CD4-positive, alpha-beta memory T cell (primary cell): ENCODE results near the gene SLC5A5. TPM values are rescaled to one million over a fixed set of nuclear protein-coding genes. Genes with fewer than 3 reads are reported as not detected.

Experiments used
- CTCF ChIA-PET: fragments of 350-600 bp; sonication (Branson Sonifier 250); formaldehyde crosslinking; loops from one replicate; lab custom pipeline; 2021; ENCODE audit warnings: inconsistent platforms; ENCODE audit not compliant: partially characterized antibody; lab: Charles Lee
- POLR2A ChIA-PET: fragments of 350-600 bp; sonication (Branson Sonifier 250); formaldehyde crosslinking; loops from one replicate; lab custom pipeline; 2021; ENCODE audit not compliant: partially characterized antibody; lab: Charles Lee
- DNase-seq, 5 donors: peaks; one replicate each; pipeline versions ENCODE4 v3.0.0 to v3.0.0-alpha.2; 2020 to 2022; ENCODE audit warnings: mixed read lengths in 1 of 5
- H3K27ac ChIP-seq: one replicate; pipeline ENCODE4 v1.7.0; 2013; ENCODE audit warnings: low read depth, low read length
- H3K27me3 ChIP-seq: 2 replicates; pipeline ENCODE4 v1.7.0; 2013; ENCODE audit warnings: mild to moderate bottlenecking, low read length, moderate library complexity; ENCODE audit not compliant: insufficient read depth
- H3K36me3 ChIP-seq: 2 replicates; pipeline ENCODE4 v1.7.0; 2013; ENCODE audit warnings: mild to moderate bottlenecking, low read length, moderate library complexity; ENCODE audit not compliant: insufficient read depth
- H3K4me1 ChIP-seq: 2 replicates; pipeline ENCODE4 v1.7.0; 2013; ENCODE audit warnings: mild to moderate bottlenecking, low read length, moderate library complexity; ENCODE audit not compliant: insufficient read depth
- H3K4me3 ChIP-seq, 2 donors: one replicate each; pipeline ENCODE4 v1.7.0; 2013; ENCODE audit warnings: low read length in 2 of 2, mild to moderate bottlenecking in 1 of 2
- H3K9me3 ChIP-seq, 2 donors: one replicate each; pipeline ENCODE4 v1.7.0; 2013; ENCODE audit warnings: low read length in 2 of 2, control low read depth in 1 of 2; ENCODE audit not compliant: control insufficient read depth in 1 of 2
- H3K27ac Mint-ChIP-seq, 7 donors: one replicate each; pipeline ENCODE4 v1.8.0; 2020 to 2021; ENCODE audit warnings: mixed read lengths in 7 of 7, mild to moderate bottlenecking in 6 of 7, inconsistent platforms in 3 of 7, moderate library complexity in 3 of 7
- H3K27me3 Mint-ChIP-seq, 2 donors: one replicate each; pipeline ENCODE4 v1.8.0; 2020 to 2021; ENCODE audit warnings: mixed read lengths in 2 of 2
- H3K36me3 Mint-ChIP-seq, 2 donors: one replicate each; pipeline ENCODE4 v1.8.0; 2020 to 2021; ENCODE audit warnings: mixed read lengths in 2 of 2, inconsistent platforms in 1 of 2, mild to moderate bottlenecking in 1 of 2
- H3K4me1 Mint-ChIP-seq, 4 donors: one replicate each; pipeline ENCODE4 v1.8.0; 2020 to 2021; ENCODE audit warnings: mixed read lengths in 4 of 4, mild to moderate bottlenecking in 1 of 4
- H3K4me3 Mint-ChIP-seq, 8 donors: one replicate each; pipeline ENCODE4 v1.8.0; 2020 to 2021; ENCODE audit warnings: mixed read lengths in 8 of 8, mild to moderate bottlenecking in 7 of 8, moderate library complexity in 6 of 8, inconsistent platforms in 3 of 8
- H3K9me3 Mint-ChIP-seq, 8 donors: one replicate each; pipeline ENCODE4 v1.8.0; 2020 to 2021; ENCODE audit warnings: mixed read lengths in 8 of 8, mild to moderate bottlenecking in 5 of 8, inconsistent platforms in 3 of 8, moderate library complexity in 1 of 8
- intact Hi-C: fragments of 100-400 bp; cut with micrococcal nuclease; formaldehyde crosslinking; loops from one replicate; pipeline ENCODE4 v1.15.1; 2023
- polyA plus RNA-seq, 2 donors: library from polyadenylated mRNA; unstranded; fragments of 300-500 nt; fragmentation: Illumina TruSeq; gene quantifications; one replicate each; pipeline ENCODE4 v1.2.3, GENCODE V29; 2021
- total RNA-seq, 2 experiments: library from RNA; stranded (reverse); gene quantifications; one replicate each; pipeline ENCODE4 v1.2.3, GENCODE V29; 2021

Gene SLC5A5
- total and polyA plus RNA-seq, 4 experiments from 2014 or later = 0.92 to 2.9 (median 1.9) TPM

DNA sequence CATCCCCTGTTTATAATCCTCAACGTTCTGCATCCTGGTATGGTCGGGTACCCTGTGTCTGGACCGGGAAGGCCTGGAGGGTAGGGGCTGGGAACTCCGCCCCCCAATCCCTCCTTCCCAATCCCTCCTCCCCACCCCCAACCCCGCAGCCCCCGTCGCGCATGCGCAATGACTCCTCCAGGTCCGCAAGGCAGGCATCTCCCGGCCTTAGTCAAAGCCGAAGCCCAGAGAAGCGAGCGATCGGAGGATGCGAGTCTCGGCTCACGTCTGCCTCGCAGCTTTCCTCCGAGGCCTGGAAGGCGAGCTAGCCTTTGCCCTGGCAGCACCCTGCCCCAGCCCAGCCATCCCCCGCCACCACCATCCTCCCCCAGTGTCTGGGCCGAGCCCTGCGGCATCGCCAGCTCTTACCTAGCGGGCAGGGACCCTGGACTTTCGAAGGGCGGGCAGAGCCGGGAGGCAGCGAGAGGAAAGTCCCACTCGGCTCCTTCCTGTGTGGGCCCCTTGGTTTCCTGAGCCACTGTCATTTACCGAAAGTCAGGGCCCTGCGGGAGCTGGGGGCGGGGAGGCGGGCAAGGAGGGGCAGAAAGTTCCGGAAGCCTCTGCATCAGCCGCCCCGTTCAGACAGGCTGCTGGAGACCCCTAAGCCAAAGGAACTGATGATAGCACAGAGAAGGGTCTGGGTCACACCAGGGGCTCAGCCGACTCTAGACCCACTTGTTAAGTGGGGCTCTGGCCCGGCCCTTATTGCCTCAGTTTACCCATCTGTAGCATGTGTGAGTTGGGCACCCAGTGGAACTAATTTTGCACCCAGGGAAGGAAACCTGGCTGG, 24.0 kb upstream of the SLC5A5 start, which contains the start of gene JAK3:
Gene JAK3 (minus strand): TSS at position 445 of the 829 bp plus-strand sequence. CDS start 3,565 bp downstream, outside the sequence.
- H3K27ac Mint-ChIP-seq = peak within 1 kb of the TSS; percentile 95 to 98 (median 97)
- no peaks in the 10 kb centered on the region for H3K27me3 Mint-ChIP-seq
- peak; percentile 80 to 91 (median 84) for DNase-seq
- H3K36me3 ChIP-seq = peaks cover 16% of the 10 kb centered on the region
- H3K4me1 Mint-ChIP-seq = peaks cover 39 to 80% (median 59%) of the 10 kb centered on the region in 4 donors
- H3K4me3 Mint-ChIP-seq = peak within 1 kb of the TSS; percentile 91 to 98 (median 94)
- ChIA-PET CTCF (interaction anchor here (0.6 to 4.9 kb wide), 11 partner anchors 8 to 91 kb away, joined by 3 to 49 read pairs (median 4); partner anchors contain the start of genes CCDC124 and RPL18A), POLR2A (interaction anchor here (0.6 to 7.1 kb wide), 18 partner anchors 9 to 434 kb away, joined by 3 to 60 read pairs (median 4); partner anchors contain the start of genes CCDC124, FCHO1, JUND and MAP1S)
- peak within 1 kb of the TSS; percentile 52 to 76 for H3K4me3 ChIP-seq
- peaks cover 76% of the 10 kb centered on the region for H3K4me1 ChIP-seq
- no peaks in the 10 kb centered on the region for H3K27me3 ChIP-seq
- intact Hi-C loops = loop anchor here (1.0 kb wide), 1 partner anchor 44 kb away; no protein-coding TSS in a partner anchor
- peak within 1 kb of the TSS; percentile 91 for H3K27ac ChIP-seq
- H3K9me3 Mint-ChIP-seq = no peaks in the 10 kb centered on the region
- H3K9me3 ChIP-seq = no peaks in the 10 kb centered on the region
- peaks cover 9 to 19% of the 10 kb centered on the region in 2 donors for H3K36me3 Mint-ChIP-seq

DNA sequence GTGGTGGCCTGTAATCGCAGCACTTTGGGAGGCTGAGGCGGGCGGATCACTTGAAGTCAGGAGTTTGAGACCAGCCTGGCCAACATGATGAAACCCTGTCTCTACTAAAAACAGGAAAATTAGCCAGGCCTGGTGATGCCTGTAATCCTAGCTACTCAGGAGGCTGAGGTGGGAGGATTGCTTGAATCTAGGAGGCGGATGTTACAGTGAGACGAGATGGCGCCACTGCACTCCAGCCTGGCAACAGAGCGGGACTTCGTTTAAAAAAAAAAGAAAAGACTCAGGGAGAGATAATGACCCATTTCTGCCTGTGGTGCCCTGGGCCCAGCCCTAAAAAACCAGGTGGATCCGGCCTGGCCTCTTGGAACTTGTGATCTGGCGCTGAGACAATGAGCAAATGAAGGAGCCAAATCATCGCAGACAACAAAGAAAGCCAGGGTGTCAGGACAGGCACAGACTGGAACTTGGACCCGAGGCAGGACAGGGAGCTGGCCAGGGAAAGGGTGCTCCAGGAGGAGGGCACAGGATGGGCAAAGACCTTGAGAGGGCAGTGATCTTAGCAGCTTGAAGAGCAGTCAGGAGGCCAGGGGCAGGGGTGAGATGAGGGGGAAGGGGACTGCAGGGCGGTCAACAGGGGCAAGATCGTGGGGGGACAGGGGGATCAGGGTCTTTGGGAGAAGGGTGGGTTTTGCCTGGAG, 23.0 kb upstream of the SLC5A5 start:
- ChIA-PET POLR2A (interaction anchor here (0.6 to 7.1 kb wide), 10 partner anchors 12 to 141 kb away, joined by 3 to 60 read pairs (median 8); partner anchors contain the start of genes CCDC124, FCHO1, MAP1S and RPL18A), CTCF (interaction anchor here (0.6 to 4.9 kb wide), 8 partner anchors 11 to 274 kb away, joined by 3 to 49 read pairs (median 3); partner anchors contain the start of gene RPL18A)
- Mint-ChIP-seq H3K4me3 (peak overlapping the region; percentile 91 to 98 (median 94)), H3K36me3 (peaks cover 4 to 14% of the 10 kb centered on the region in 2 donors), H3K4me1 (peaks cover 33 to 74% (median 54%) of the 10 kb centered on the region in 4 donors), H3K9me3 (no peaks in the 10 kb centered on the region), H3K27ac (peak overlapping the region; percentile 95 to 98 (median 97)), H3K27me3 (no peaks in the 10 kb centered on the region)
- DNase-seq = no peak
- H3K4me3 ChIP-seq = no peak overlapping the region
- intact Hi-C loops = loop anchor here (1.0 kb wide), 1 partner anchor 45 kb away; no protein-coding TSS in a partner anchor
- peaks cover 66% of the 10 kb centered on the region for H3K4me1 ChIP-seq
- no peaks in the 10 kb centered on the region for H3K9me3 ChIP-seq
- peaks cover 6% of the 10 kb centered on the region for H3K36me3 ChIP-seq
- peak overlapping the region; percentile 91 for H3K27ac ChIP-seq
- no peaks in the 10 kb centered on the region for H3K27me3 ChIP-seq

DNA sequence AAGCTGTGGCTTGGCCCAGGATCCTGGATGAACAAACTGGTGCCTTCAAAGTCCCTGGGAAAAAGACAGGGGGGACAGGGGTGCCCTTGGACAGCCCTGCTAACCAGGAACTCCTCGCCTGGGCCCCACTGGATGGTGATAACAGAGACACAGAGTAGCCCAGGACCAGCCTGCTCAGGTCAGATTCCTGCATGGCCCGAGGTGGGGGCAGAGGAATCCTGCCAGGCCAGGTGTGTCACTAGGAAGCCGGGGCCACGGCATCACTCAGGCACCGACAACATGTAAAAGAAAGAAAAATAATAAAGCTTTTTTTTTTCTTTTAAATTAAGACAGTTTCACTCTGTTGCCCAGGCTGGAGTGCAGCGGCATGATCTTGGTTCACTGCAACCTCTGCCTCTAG, 17.7 kb upstream of the SLC5A5 start:
- no peaks in the 10 kb centered on the region for H3K27me3 Mint-ChIP-seq
- intact Hi-C loops = loop anchor here (2.0 to 10.0 kb wide), 2 partner anchors 79 to 389 kb away; partner anchors contain the start of gene NXNL1
- no peak overlapping the region for H3K27ac Mint-ChIP-seq
- peaks cover 0 to 2% (median 0%) of the 10 kb centered on the region in 8 donors for H3K9me3 Mint-ChIP-seq
- Histone ChIP-seq H3K9me3 (no peaks in the 10 kb centered on the region), H3K4me3 (no peak overlapping the region), H3K4me1 (peaks cover 37% of the 10 kb centered on the region), H3K36me3 (no peaks in the 10 kb centered on the region), H3K27me3 (no peaks in the 10 kb centered on the region), H3K27ac (no peak overlapping the region)
- ChIA-PET POLR2A (interaction anchor here (1.0 to 8.1 kb wide), 4 partner anchors 10 to 79 kb away, joined by 4 to 340 read pairs (median 7); partner anchors contain the start of gene CCDC124), CTCF (interaction anchor here (0.8 to 11.3 kb wide), 15 partner anchors 8 to 248 kb away, joined by 3 to 306 read pairs (median 7); partner anchors contain the start of genes CCDC124 and JAK3)
- DNase-seq = no peak
- H3K4me1 Mint-ChIP-seq = peaks cover 20 to 35% (median 29%) of the 10 kb centered on the region in 4 donors
- no peak overlapping the region for H3K4me3 Mint-ChIP-seq
- H3K36me3 Mint-ChIP-seq = no peaks in the 10 kb centered on the region

DNA sequence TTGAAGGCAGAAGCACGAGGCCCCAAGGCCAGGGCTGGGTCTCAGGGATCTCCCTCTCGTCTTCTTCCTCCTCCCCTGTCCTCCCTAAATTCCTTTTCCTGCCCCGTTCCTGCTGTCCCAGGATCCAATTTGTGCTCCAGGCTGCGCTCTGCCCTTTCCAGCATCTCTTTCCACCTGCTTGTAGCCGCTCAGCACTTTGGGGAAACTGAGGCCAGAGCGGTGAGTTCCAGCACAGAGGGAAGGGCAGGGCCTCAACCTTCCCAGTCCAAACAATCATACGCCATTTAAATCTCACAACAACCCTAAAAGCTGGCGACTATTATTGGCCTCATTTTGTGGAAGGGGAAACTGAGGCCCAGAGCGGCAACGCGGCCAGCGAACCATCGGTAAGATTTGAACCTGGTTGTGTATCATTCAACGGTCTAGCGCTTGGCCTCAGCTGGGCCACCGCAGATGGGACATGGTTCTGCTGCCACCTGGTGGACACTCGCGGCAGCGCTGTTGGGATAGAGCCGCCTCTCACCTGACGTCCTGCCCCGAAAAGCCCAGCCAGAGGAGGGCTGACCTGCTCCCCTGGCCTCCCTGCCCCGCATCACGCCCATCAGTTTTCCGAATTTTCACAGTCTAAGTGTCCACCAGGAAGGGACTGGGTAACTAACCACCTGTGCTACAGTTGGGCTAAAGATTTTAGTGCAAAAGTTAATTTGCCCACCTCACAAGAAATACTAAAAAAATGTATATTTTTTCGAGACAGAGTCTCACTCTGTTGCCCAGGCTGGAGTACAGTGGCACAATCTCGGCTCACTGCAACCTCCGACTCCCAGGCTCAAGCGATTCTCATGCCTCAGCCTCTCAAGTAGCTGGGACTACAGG, 16.2 kb upstream of the SLC5A5 start:
- H3K27ac ChIP-seq = no peak overlapping the region
- H3K4me3 ChIP-seq = no peak overlapping the region
- ChIA-PET CTCF (interaction anchor here (0.5 to 11.3 kb wide), 29 partner anchors 9 to 360 kb away, joined by 3 to 306 read pairs (median 4); partner anchors contain the start of genes CCDC124, JAK3 and MAP1S), POLR2A (interaction anchor here (0.6 to 8.1 kb wide), 10 partner anchors 10 to 332 kb away, joined by 3 to 340 read pairs (median 4); partner anchors contain the start of genes CCDC124, FCHO1 and SLC5A5)
- H3K9me3 ChIP-seq = no peaks in the 10 kb centered on the region
- Mint-ChIP-seq H3K27ac (peak overlapping the region in 6 of 7 donors; percentile 26 to 89 (median 67)), H3K4me1 (peaks cover 19 to 38% (median 28%) of the 10 kb centered on the region in 4 donors), H3K36me3 (peaks cover 6 to 10% of the 10 kb centered on the region in 2 donors), H3K27me3 (no peaks in the 10 kb centered on the region), H3K9me3 (peaks cover 0 to 2% (median 0%) of the 10 kb centered on the region in 8 donors), H3K4me3 (peak overlapping the region in 2 of 8 donors; percentile 32 to 65)
- peaks cover 29% of the 10 kb centered on the region for H3K4me1 ChIP-seq
- H3K27me3 ChIP-seq = no peaks in the 10 kb centered on the region
- intact Hi-C loops = loop anchor here (1.0 to 10.0 kb wide), 6 partner anchors 71 to 391 kb away; partner anchors contain the start of genes MAP1S and NXNL1
- no peaks in the 10 kb centered on the region for H3K36me3 ChIP-seq
- DNase-seq = peak; percentile 78 to 86 (median 80)

- Histone ChIP-seq H3K9me3 (no peaks in the 10 kb centered on the region), H3K36me3 (peaks cover 38% of the 10 kb centered on the region), H3K27me3 (no peaks in the 10 kb centered on the region), H3K27ac (peak within 1 kb of the TSS; percentile 79), H3K4me3 (peak within 1 kb of the TSS; percentile 91 to 100), H3K4me1 (peaks cover 36% of the 10 kb centered on the region)
- Mint-ChIP-seq H3K27me3 (no peaks in the 10 kb centered on the region), H3K4me1 (peaks cover 21 to 46% (median 29%) of the 10 kb centered on the region in 4 donors), H3K36me3 (peaks cover 29 to 35% of the 10 kb centered on the region in 2 donors), H3K27ac (peak within 1 kb of the TSS; percentile 88 to 100 (median 98)), H3K9me3 (peaks cover 0 to 2% (median 0%) of the 10 kb centered on the region in 8 donors), H3K4me3 (peak within 1 kb of the TSS; percentile 98 to 100 (median 100))
- intact Hi-C loops = loop anchor here (1.0 to 10.0 kb wide), 9 partner anchors 9 to 395 kb away; partner anchors contain the start of genes FCHO1, MAP1S and NXNL1
- DNase-seq = peak; percentile 96 to 100 (median 99)
- POLR2A ChIA-PET = interaction anchor here (0.6 to 8.1 kb wide), 31 partner anchors 10 to 931 kb away, joined by 3 to 340 read pairs (median 4); partner anchors contain the start of genes ARRDC2, CCDC124, FCHO1 and JAK3
- CTCF ChIA-PET = interaction anchor here (0.6 to 11.3 kb wide), 39 partner anchors 10 to 410 kb away, joined by 3 to 306 read pairs (median 3); partner anchors contain the start of genes CCDC124, JAK3, MAP1S and SLC5A5
Observed at GRCh38 chr19:17859533-17860330, 12.0 kb upstream of the SLC5A5 start, which contains the start of gene RPL18A. RPL18A (plus strand) TSS chr19:17859910; CDS start chr19:17859957, 47 bp downstream.
